Gastrocnemius medialis (tissue), 4 donors: ENCODE results near the gene CTNNBIP1.

Experiments
- CTCF ChIP-seq, 5 experiments: fragments of 450-650 bp in 3 of 5; fragments of 200-600 bp in 2 of 5; sonication (generic) in 2 of 5; IDR thresholded peaks in 4 of 5; conservative IDR thresholded peaks in 1 of 5; 1 replicate in 4 of 5; 2 replicates in 1 of 5; pipeline ENCODE4 v1.5.1; 2016 to 2019; ENCODE audit warnings: antibody characterized with exemption in 5 of 5, mild to moderate bottlenecking in 3 of 5, moderate library complexity in 3 of 5
- POLR2A ChIP-seq, 2 donors: fragments of 450-650 bp; IDR thresholded peaks; one replicate each; pipeline ENCODE4 v1.6.1; 2017; ENCODE audit warnings: antibody characterized with exemption in 2 of 2, mild to moderate bottlenecking in 2 of 2, moderate library complexity in 2 of 2

GRCh38 chr1:9835404-9835757, 74.7 kb downstream of the CTNNBIP1 start:
- TF ChIP-seq CTCF (IDR thresholded peaks at IDR 0.05 in 4 of 5, conservative IDR thresholded peaks at IDR 0.05 in 1 of 5) = no peak
- no peak for TF ChIP-seq POLR2A (IDR thresholded peaks at IDR 0.05)
